GM23338 (cell line): ENCODE measurements around the gene HOXB4. TPM values are rescaled to one million over a fixed set of nuclear protein-coding genes. Genes with fewer than 3 reads are reported as not detected.
A peak's percentile ranks its signal among the peaks of the same experiment; 100 is the strongest.

Experiments used
- ATAC-seq: fragments of 200-7000 bp; cut with Tn5 transposase; 3 replicates; pipeline ENCODE4 v1.9.1; 2020
- DNase-seq: peaks from one replicate; pipeline ENCODE4 v3.0.0-alpha.2; 2015; ENCODE audit warnings: low spot score
- H2AFZ ChIP-seq: fragments of 200-600 bp; sonication (generic); 2 replicates; pipeline ENCODE4 v1.8.0; 2016; ENCODE audit warnings: antibody characterized with exemption, mild to moderate bottlenecking, moderate library complexity
- H3F3A ChIP-seq: fragments of 200-600 bp; sonication (generic); replicated peaks from 2 replicates; pipeline ENCODE4 v1.8.0; 2017; ENCODE audit warnings: antibody characterized with exemption, mixed run types, low read depth
- H3K27ac ChIP-seq: fragments of 200-600 bp; sonication (generic); 2 replicates; pipeline ENCODE4 v1.6.1; 2016; ENCODE audit warnings: low read depth
- H3K27me3 ChIP-seq: fragments of 200-600 bp; sonication (generic); 2 replicates; pipeline ENCODE4 v1.8.0; 2016; ENCODE audit warnings: mild to moderate bottlenecking, mixed run types, moderate library complexity; ENCODE audit not compliant: insufficient read depth
- H3K36me3 ChIP-seq: fragments of 200-600 bp; sonication (generic); 2 replicates; pipeline ENCODE4 v1.8.0; 2016; ENCODE audit warnings: mild to moderate bottlenecking; ENCODE audit not compliant: insufficient read depth
- H3K4me1 ChIP-seq: fragments of 200-600 bp; sonication (generic); 2 replicates; pipeline ENCODE4 v1.8.0; 2016; ENCODE audit warnings: mild to moderate bottlenecking, moderate library complexity; ENCODE audit not compliant: insufficient read depth
- H3K4me2 ChIP-seq: fragments of 200-600 bp; sonication (generic); 2 replicates; pipeline ENCODE4 v1.7.1; 2017; ENCODE audit warnings: mixed run types
- H3K4me3 ChIP-seq: fragments of 200-600 bp; sonication (generic); 2 replicates; pipeline ENCODE4 v1.6.1; 2016; ENCODE audit warnings: mixed run types
- H3K79me2 ChIP-seq: fragments of 200-600 bp; sonication (generic); replicated peaks from 2 replicates; pipeline ENCODE4 v1.8.0; 2017; ENCODE audit warnings: mild to moderate bottlenecking; ENCODE audit not compliant: insufficient read depth
- H3K9me2 ChIP-seq: fragments of 200-600 bp; sonication (generic); 2 replicates; pipeline ENCODE4 v1.8.0; 2017; ENCODE audit not compliant: insufficient read depth
- H4K20me1 ChIP-seq: fragments of 200-600 bp; sonication (generic); replicated peaks from 2 replicates; pipeline ENCODE4 v1.8.0; 2017; ENCODE audit warnings: mild to moderate bottlenecking; ENCODE audit not compliant: insufficient read depth
- H3K27ac Mint-ChIP-seq: 2 replicates; pipeline ENCODE4 v1.8.0; 2020; ENCODE audit warnings: inconsistent platforms, mild to moderate bottlenecking, moderate library complexity, mixed read lengths
- H3K27me3 Mint-ChIP-seq: 3 replicates; pipeline ENCODE4 v1.8.0; 2022; ENCODE audit warnings: low read depth, mild to moderate bottlenecking, moderate library complexity, mixed read lengths, inconsistent platforms; ENCODE audit not compliant: insufficient read depth, poor library complexity
- H3K36me3 Mint-ChIP-seq: 3 replicates; pipeline ENCODE4 v1.8.0; 2021; ENCODE audit warnings: low read depth, mild to moderate bottlenecking, inconsistent platforms, moderate library complexity, mixed read lengths
- H3K4me1 Mint-ChIP-seq: 3 replicates; pipeline ENCODE4 v1.8.0; 2020; ENCODE audit warnings: mild to moderate bottlenecking, inconsistent platforms, mixed read lengths
- H3K4me3 Mint-ChIP-seq: 3 replicates; pipeline ENCODE4 v1.8.0; 2021; ENCODE audit warnings: moderate library complexity, mild to moderate bottlenecking, inconsistent platforms, mixed read lengths
- H3K9me3 Mint-ChIP-seq: 3 replicates; pipeline ENCODE4 v1.8.0; 2020; ENCODE audit warnings: moderate library complexity, mild to moderate bottlenecking, inconsistent platforms, mixed read lengths
- CREB1 ChIP-seq: fragments of 250-450 bp; sonication (Bioruptor Pico); IDR thresholded peaks from 2 replicates; pipeline ENCODE4 v1.5.0; 2020; ENCODE audit warnings: low read depth, mild to moderate bottlenecking, moderate library complexity
- ETS1 ChIP-seq: IDR thresholded peaks from 2 replicates; pipeline ENCODE4 v1.6.1; 2016; ENCODE audit warnings: antibody characterized with exemption
- EZH2 ChIP-seq: fragments of 200-600 bp; sonication (generic); IDR thresholded peaks from one replicate; pipeline ENCODE4 v1.8.0; 2017; ENCODE audit warnings: antibody characterized with exemption, mild to moderate bottlenecking, low read depth; ENCODE audit not compliant: unreplicated experiment
- EZH2phosphoT487 ChIP-seq: fragments of 200-600 bp; sonication (generic); IDR thresholded peaks from one replicate; pipeline ENCODE4 v1.8.1; 2018; ENCODE audit warnings: antibody characterized with exemption; ENCODE audit not compliant: unreplicated experiment
- JUNB ChIP-seq: IDR thresholded peaks from one replicate; pipeline ENCODE4 v1.6.1; 2016; ENCODE audit warnings: antibody characterized with exemption; ENCODE audit not compliant: unreplicated experiment
- NANOG ChIP-seq: IDR thresholded peaks from 2 replicates; pipeline ENCODE4 v1.6.1; 2016; ENCODE audit warnings: antibody characterized with exemption, borderline replicate concordance
- STAT1 ChIP-seq: IDR thresholded peaks from one replicate; pipeline ENCODE4 v1.6.1; 2016; ENCODE audit warnings: antibody characterized with exemption; ENCODE audit not compliant: unreplicated experiment
- ZNF462 ChIP-seq: fragments of 250-450 bp; sonication (Bioruptor Pico); IDR thresholded peaks from 2 replicates; pipeline ENCODE4 v1.5.0; 2020; ENCODE audit warnings: mild to moderate bottlenecking, moderate library complexity
- polyA plus RNA-seq: library from polyadenylated mRNA; unstranded; fragments of >200 nt; fragmentation: Nextera tagmentation; extraction: Ambion mirVana; gene quantifications from 2 replicates; pipeline ENCODE4 v1.2.1, GENCODE V29; 2016
- total RNA-seq: library from RNA; depleted of rRNA; stranded (reverse); fragments of >200 nt; shearing (Covaris generic); gene quantifications from 2 replicates; pipeline ENCODE4 v1.2.3, GENCODE V29; 2014

Gene HOXB4
- total and polyA plus RNA-seq, 2 experiments from 2014 or later, result not detected

- Histone ChIP-seq H3K27me3 (peaks cover 100% of the 10 kb centered on the region), H3K4me1 (peaks cover 58% of the 10 kb centered on the region)
Observed at GRCh38 chr17:48574505-48575065, 3.6 kb downstream of the HOXB4 start.

More at GRCh38 chr17:48574505-48575065, 3.6 kb downstream of the HOXB4 start:
- H3K36me3 ChIP-seq, result no peaks in the 10 kb centered on the region
- no peaks in the 10 kb centered on the region for H3K79me2 ChIP-seq
- H3K9me3 Mint-ChIP-seq, result peaks cover 7% of the 10 kb centered on the region; the same call in 2 of the 3 replicates
- DNase-seq, result no peak
- no peak for ATAC-seq
- TF ChIP-seq CREB1 (CRISPR knock-in tag) (no peak), NANOG (no peak), ETS1 (no peak), STAT1 (no peak), EZH2phosphoT487 (no peak), EZH2 (no peak), ZNF462 (CRISPR knock-in tag) (no peak), JUNB (no peak)
- H4K20me1 ChIP-seq, result peaks cover 63% of the 10 kb centered on the region
- no peaks in the 10 kb centered on the region for H3K36me3 Mint-ChIP-seq
- peaks cover 38% of the 10 kb centered on the region for H3K4me1 Mint-ChIP-seq
- H3K27ac Mint-ChIP-seq, result no peak overlapping the region
- peak overlapping the region; percentile 21; the same call in 1 of the 2 replicates for H3K4me3 ChIP-seq
- no peak overlapping the region for H2AFZ ChIP-seq
- no peak overlapping the region for H3K4me3 Mint-ChIP-seq
- H3K27me3 Mint-ChIP-seq, result peaks cover 16% of the 10 kb centered on the region
- peaks cover 72% of the 10 kb centered on the region for H3F3A ChIP-seq
- peak overlapping the region; percentile 64 for H3K4me2 ChIP-seq
- H3K9me2 ChIP-seq, result no peaks in the 10 kb centered on the region
- H3K27ac ChIP-seq, result no peak overlapping the region
